DLD1 (cell line): ENCODE results near the gene UBXN11.

Source experiments
- in situ Hi-C: cut with HindIII; loops from 2 replicates; pipeline ENCODE4 v1.10.0; 2017; ENCODE audit warnings: low sequenced_read_pairs

The UBXN11 gene

GRCh38 chr1:26277261-26277661 lies 29.2 kb downstream of the UBXN11 start:
- in situ Hi-C loops, result loop anchor here (5.0 kb wide), 1 partner anchor 65 kb away; no protein-coding TSS in a partner anchor

- in situ Hi-C loops, result loop anchor here (5.0 kb wide), 1 partner anchor 66 kb away; no protein-coding TSS in a partner anchor
These were observed 30.0 kb downstream of the UBXN11 start for GRCh38 chr1:26276432-26276838.

GRCh38 chr1:26275580-26276431 lies 30.6 kb downstream of the UBXN11 start:
- in situ Hi-C loops, result loop anchor here (5.0 kb wide), 1 partner anchor 66 kb away; no protein-coding TSS in a partner anchor

- in situ Hi-C loops, result loop anchor here (5.0 kb wide), 1 partner anchor 67 kb away; no protein-coding TSS in a partner anchor
These were observed 31.5 kb downstream of the UBXN11 start for GRCh38 chr1:26274801-26275425.

- in situ Hi-C loops, result no loop called here
These were observed 37.3 kb downstream of the UBXN11 start for GRCh38 chr1:26269198-26269550.

GRCh38 chr1:26268290-26269197 lies 37.9 kb downstream of the UBXN11 start:
- in situ Hi-C loops, result no loop called here

- in situ Hi-C loops, result no loop called here
These were observed 41.0 kb downstream of the UBXN11 start for GRCh38 chr1:26265405-26265804.

GRCh38 chr1:26263212-26263611 lies 43.2 kb downstream of the UBXN11 start:
- in situ Hi-C loops, result no loop called here

- in situ Hi-C loops, result no loop called here
These were observed 46.9 kb downstream of the UBXN11 start for GRCh38 chr1:26259578-26259977.

GRCh38 chr1:26259005-26259404 lies 47.4 kb downstream of the UBXN11 start:
- in situ Hi-C loops, result no loop called here

GRCh38 chr1:26257222-26257621 lies 49.2 kb downstream of the UBXN11 start:
- in situ Hi-C loops, result no loop called here

GRCh38 chr1:26254404-26254803 lies 52.0 kb downstream of the UBXN11 start:
- in situ Hi-C loops, result no loop called here

- in situ Hi-C loops, result no loop called here
These were observed 53.7 kb downstream of the UBXN11 start for GRCh38 chr1:26252718-26253117.

GRCh38 chr1:26239936-26240335 lies 66.5 kb downstream of the UBXN11 start:
- in situ Hi-C loops, result loop anchor here (5.0 kb wide), 1 partner anchor 73 kb away; the partner anchor contains the start of genes C1orf232 and ZNF593

GRCh38 chr1:26237230-26237966 lies 69.0 kb downstream of the UBXN11 start:
- in situ Hi-C loops, result loop anchor here (5.0 kb wide), 1 partner anchor 70 kb away; the partner anchor contains the start of genes C1orf232 and ZNF593

GRCh38 chr1:26234644-26235370 lies 71.6 kb downstream of the UBXN11 start:
- in situ Hi-C loops, result loop anchor here (5.0 kb wide), 1 partner anchor 68 kb away; the partner anchor contains the start of genes C1orf232 and ZNF593

- in situ Hi-C loops, result no loop called here
These were observed 72.4 kb downstream of the UBXN11 start, which contains the start of gene CEP85 for GRCh38 chr1:26233903-26234643. CEP85 (plus strand) TSS chr1:26234200; CDS start chr1:26239784, 5,584 bp downstream.
